Brain microvascular endothelial cell (primary cell): ENCODE data around the gene PTPRN2.

Experiments used
- DNase-seq: peaks from one replicate; pipeline ENCODE4 v3.0.0-alpha.2; 2020
- H3K27ac ChIP-seq: fragments of 250-450 bp; sonication (Bioruptor Pico); 2 replicates; pipeline ENCODE4 v1.5.1; 2020; ENCODE audit warnings: mild to moderate bottlenecking, moderate library complexity
- H3K27me3 ChIP-seq: fragments of 250-450 bp; sonication (Bioruptor Pico); replicated peaks from 2 replicates; pipeline ENCODE4 v1.5.1; 2020; ENCODE audit warnings: mild to moderate bottlenecking
- H3K36me3 ChIP-seq: fragments of 250-450 bp; sonication (Bioruptor Pico); replicated peaks from 2 replicates; pipeline ENCODE4 v1.5.1; 2020; ENCODE audit warnings: mild to moderate bottlenecking
- H3K4me3 ChIP-seq: 2 replicates; pipeline ENCODE4 v1.5.1; 2011; ENCODE audit warnings: low read depth, mild to moderate bottlenecking, control low read depth, low read length, moderate library complexity
- in situ Hi-C: cut with HindIII; loops from 2 replicates; pipeline ENCODE4 v1.10.0; 2017; ENCODE audit warnings: low sequenced_read_pairs, low pct_ligation_motif_present
- TF ChIP-seq, protein P1 (sequence below): IDR thresholded peaks from 2 replicates; pipeline ENCODE4 v1.5.1; 2011; ENCODE audit warnings: low read depth, mild to moderate bottlenecking, moderate library complexity, low read length, control low read depth, inconsistent platforms; ENCODE audit errors: missing control alignments

Gene PTPRN2

DNA sequence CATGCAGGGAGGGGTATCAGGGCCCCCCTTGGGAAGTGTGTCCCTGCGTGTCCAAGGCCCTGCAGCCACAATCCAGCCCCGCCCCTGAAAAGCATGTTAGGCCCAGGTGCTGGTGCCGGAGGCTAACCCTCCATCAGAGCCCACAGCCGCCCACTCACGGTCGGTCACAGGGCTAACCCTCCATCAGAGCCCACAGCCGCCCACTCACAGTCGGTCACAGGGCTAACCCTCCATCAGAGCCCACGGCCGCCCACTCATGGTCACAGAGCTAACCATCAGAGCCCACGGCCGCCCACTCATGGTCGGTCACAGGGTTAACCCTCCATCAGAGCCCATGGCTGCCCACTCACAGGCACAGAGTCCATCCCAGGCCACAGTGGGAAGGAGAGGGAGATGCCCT lies 824.8 kb downstream of the PTPRN2 start:
- in situ Hi-C loops: no loop called here
- no peak for DNase-seq
- H3K27me3 ChIP-seq: no peaks in the 10 kb centered on the region
- H3K27ac ChIP-seq: no peak overlapping the region
- TF ChIP-seq, protein P1, sequence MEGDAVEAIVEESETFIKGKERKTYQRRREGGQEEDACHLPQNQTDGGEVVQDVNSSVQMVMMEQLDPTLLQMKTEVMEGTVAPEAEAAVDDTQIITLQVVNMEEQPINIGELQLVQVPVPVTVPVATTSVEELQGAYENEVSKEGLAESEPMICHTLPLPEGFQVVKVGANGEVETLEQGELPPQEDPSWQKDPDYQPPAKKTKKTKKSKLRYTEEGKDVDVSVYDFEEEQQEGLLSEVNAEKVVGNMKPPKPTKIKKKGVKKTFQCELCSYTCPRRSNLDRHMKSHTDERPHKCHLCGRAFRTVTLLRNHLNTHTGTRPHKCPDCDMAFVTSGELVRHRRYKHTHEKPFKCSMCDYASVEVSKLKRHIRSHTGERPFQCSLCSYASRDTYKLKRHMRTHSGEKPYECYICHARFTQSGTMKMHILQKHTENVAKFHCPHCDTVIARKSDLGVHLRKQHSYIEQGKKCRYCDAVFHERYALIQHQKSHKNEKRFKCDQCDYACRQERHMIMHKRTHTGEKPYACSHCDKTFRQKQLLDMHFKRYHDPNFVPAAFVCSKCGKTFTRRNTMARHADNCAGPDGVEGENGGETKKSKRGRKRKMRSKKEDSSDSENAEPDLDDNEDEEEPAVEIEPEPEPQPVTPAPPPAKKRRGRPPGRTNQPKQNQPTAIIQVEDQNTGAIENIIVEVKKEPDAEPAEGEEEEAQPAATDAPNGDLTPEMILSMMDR: no peak
- H3K4me3 ChIP-seq: no peak overlapping the region
- H3K36me3 ChIP-seq: no peaks in the 10 kb centered on the region

DNA sequence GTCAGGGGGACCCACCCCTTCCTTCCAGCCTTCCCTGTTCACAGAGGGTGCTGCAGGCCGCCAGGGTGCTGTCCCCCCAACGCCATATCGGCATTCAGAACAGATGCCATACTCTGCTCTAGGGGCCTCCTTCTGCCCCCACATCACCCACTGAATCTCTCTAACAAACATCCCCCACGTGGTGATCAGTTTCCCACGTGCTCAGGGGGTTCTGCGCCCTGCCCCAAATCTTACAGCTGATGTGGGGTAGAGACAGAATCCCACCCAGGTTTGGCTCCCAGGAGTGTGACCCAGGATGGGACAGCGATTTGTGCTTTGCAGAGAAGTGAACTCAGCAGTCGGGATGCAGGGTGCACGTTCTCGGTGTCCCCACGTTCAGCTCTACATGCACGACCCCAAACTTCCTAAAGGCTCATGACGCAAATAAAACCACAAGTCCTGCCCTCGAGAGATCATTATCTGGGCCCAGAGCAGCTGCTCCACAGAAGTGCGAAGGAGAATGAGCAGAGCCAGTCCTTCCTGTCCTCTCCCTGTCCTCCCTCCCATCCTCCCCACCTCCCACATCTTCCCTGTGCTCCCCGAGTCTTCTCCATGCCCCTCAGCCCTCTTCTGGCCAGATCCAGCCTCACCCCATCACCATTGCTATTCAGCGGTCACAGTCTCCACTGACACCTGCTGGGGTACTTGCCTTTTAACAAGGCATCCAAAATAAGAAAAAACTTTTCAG lies 827.5 kb downstream of the PTPRN2 start:
- no peak for DNase-seq
- in situ Hi-C loops: no loop called here
- Histone ChIP-seq H3K27me3 (no peaks in the 10 kb centered on the region), H3K27ac (no peak overlapping the region), H3K4me3 (no peak overlapping the region), H3K36me3 (no peaks in the 10 kb centered on the region)
- TF ChIP-seq, protein P1: no peak

DNA sequence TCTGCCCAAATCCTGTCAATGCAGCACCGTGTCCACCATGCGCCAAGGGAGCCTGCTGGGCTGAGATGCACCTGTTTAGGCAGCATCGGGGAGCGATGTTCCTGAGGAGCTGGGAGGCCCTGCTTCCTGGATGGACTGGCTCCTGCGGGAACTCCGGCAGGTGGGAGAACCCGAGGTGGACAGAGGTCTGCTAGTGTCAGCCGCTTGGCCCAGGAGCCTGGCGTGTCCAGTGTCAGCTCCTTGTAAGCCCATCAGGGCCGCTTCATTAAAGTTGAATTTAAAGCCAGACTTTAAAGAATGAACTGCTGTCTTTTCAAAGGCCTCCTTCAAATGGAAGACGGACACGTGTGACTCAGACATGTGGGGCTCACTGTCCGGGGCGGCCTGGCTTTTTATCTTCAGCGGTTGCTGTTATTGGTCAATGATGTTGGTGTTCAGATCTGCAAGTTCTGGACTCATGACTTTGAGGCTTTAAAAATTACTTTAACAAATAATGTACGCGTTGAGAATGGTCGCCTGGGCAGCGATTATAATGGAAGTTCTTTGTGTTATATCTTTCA lies 828.3 kb downstream of the PTPRN2 start:
- Histone ChIP-seq H3K4me3 (no peak overlapping the region), H3K27ac (no peak overlapping the region), H3K36me3 (no peaks in the 10 kb centered on the region), H3K27me3 (no peaks in the 10 kb centered on the region)
- TF ChIP-seq, protein P1: no peak
- no peak for DNase-seq
- in situ Hi-C loops: no loop called here

DNA sequence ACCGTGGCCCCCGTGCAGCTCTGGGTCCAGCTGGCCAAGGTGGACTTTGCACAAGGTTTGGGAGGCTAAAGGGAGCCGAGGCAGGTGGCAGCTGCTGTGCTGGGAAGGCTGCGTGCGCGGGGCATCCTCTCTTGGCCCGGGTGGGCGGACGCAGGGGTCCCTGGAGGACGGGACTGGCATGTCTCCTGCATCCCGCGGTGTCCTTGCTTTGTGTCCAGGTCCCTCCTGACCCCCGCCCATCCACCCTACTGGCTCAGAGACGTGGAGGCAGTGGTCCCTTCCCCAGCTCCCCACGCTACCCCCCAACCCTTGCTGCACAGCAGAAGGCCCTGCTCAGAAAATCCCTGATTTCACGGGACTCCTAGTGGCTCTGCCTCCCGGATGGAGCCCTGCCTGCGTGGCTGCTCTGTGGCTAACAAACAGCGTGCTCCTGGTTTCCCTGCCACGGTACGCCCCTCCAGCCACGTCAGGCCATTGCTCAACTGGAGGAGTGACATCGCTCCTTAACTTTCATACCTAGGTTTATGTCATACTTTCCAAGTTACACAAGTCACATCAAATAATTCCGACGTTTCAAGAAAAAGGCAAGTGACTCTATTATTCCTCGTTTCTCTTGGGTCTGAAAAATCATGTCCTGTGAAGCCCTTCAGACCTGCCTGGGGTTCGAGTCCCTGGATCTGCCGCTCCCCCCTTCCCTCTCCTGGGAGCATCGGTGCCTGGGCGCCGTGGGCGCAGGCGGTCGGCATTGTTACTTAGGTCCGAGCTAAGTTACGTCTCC lies 829.0 kb downstream of the PTPRN2 start:
- TF ChIP-seq, protein P1: no peak
- Histone ChIP-seq H3K36me3 (no peaks in the 10 kb centered on the region), H3K27me3 (no peaks in the 10 kb centered on the region), H3K27ac (no peak overlapping the region), H3K4me3 (no peak overlapping the region)
- no peak for DNase-seq
- in situ Hi-C loops: no loop called here

DNA sequence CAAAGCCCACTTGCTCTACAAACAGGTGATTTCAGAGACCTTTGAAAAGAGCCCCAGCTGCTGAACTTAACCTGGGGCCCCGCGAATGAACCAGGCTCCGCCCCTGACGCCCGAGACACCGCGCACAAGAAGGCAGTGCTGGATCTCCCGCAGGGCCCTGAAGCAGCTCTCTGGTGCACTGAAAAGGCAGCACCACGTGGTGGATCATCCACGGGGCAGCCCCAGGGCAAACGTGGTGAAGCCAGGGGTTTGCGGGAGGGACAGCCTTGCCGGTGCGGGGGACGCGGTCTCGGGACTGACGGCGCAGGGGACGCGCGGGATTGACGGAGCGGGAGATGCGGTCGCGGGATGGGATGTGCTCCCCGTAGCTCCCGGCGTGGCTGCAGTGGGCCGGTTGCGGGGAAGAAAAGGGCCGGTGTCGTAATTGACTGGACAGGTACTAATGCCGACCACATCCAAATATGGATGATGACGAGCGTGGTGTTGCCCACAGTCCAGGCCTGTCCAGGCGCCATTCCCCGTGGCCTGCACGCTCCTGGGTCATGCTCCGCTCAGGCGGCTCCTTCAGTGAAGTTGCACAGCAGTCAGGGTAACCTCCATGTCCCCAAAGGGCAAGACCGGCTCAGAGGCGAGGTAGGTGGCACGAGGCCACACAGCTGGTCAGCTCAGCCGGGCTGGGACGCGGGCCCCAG lies 829.7 kb downstream of the PTPRN2 start:
- Histone ChIP-seq H3K27me3 (no peaks in the 10 kb centered on the region), H3K27ac (no peak overlapping the region), H3K36me3 (no peaks in the 10 kb centered on the region), H3K4me3 (no peak overlapping the region)
- no peak for DNase-seq
- in situ Hi-C loops: no loop called here
- TF ChIP-seq, protein P1: no peak
